ENCODE results near the gene DDX23.

Gene DDX23

DNA sequence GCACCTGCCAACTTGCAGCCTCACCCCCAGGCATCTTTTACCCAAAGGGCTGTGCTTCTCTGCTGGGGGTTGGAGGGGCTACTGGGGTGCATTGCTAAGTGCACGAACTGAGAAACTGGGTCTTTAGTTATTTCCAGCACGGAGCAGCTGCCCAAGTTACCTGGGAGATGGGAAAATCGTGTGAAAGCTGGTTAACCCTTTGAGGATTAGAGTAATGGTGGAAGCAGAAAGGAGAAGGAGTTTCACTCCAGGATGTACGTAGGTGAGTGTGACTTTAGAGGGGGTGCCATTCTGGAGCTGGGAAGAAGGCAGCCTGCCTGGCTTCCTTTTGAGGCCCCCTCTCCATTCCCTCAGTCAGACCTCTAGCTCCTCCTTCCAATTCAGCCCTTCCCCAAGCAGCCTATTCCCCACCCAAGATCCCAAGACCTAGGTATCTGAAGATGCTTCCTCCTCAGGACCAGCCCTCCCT lies 62.1 kb downstream of the DDX23 start:
- TF ChIP-seq, protein P1, sequence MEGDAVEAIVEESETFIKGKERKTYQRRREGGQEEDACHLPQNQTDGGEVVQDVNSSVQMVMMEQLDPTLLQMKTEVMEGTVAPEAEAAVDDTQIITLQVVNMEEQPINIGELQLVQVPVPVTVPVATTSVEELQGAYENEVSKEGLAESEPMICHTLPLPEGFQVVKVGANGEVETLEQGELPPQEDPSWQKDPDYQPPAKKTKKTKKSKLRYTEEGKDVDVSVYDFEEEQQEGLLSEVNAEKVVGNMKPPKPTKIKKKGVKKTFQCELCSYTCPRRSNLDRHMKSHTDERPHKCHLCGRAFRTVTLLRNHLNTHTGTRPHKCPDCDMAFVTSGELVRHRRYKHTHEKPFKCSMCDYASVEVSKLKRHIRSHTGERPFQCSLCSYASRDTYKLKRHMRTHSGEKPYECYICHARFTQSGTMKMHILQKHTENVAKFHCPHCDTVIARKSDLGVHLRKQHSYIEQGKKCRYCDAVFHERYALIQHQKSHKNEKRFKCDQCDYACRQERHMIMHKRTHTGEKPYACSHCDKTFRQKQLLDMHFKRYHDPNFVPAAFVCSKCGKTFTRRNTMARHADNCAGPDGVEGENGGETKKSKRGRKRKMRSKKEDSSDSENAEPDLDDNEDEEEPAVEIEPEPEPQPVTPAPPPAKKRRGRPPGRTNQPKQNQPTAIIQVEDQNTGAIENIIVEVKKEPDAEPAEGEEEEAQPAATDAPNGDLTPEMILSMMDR (IDR thresholded peaks at IDR 0.05; ENCODE audit: insufficient read depth, low read depth, low read length, missing control alignments): no peak
- peak overlapping the region; percentile 67 for H3K4me3 ChIP-seq (ENCODE audit: low read length)
- no peak for DNase-seq (ENCODE audit: low read depth)

DNA sequence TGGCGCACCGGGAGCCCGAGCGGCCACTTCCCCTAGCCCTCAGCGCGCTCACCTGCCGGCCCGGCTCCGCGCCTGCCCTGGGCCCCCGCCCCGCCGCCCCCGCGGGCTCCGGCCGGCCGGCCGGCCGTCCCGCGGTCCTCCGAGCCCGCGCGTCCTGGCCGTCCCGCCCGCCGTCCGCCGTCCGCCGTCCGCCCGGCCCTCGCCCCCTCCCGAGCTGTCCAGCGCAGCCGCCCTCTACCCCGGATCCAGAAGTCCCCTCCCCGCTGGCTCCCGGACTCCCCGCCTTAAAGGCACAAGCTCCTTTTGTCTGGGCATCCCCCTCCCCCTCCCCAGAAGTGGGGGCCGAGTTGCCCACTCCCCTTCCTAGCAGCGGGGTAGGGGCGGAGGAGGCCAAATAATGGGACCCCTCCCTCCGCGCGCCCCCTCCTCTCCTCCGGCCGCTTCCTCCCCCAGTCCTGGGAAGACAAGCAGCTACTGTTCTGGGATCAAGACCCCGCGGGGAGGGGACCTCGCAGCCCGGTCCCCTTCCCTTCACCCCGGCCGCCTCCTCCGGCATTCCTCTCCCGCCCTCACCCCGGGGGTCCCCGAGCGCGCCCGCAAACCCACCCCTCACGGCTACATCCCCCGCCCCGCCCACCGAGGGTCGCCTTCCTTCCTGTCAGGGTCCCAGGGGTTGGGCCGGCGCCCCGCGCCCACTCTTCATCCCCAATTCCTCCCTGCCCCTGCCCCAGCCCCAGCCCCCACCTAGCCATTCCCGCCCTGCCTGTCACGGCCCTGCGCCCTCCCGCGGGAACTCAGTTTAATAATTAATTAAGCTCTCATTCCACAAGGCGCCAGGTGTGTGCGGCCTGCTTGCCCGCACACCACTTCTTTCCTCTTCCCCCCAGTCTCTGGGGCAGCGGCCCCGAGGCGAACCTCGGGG lies 62.8 kb downstream of the DDX23 start, which contains the start of gene ADCY6:
Gene ADCY6, minus strand, starts transcription at position 236 of the 922 bp plus-strand sequence. CDS start 5,655 bp downstream, outside the sequence.
- TF ChIP-seq, protein P1 (IDR thresholded peaks at IDR 0.05; ENCODE audit: insufficient read depth, low read depth, low read length, missing control alignments): no peak
- DNase-seq (ENCODE audit: low read depth): peak; percentile 72
- peak within 1 kb of the TSS; percentile 67 for H3K4me3 ChIP-seq (ENCODE audit: low read length)

- no peak for DNase-seq (ENCODE audit: low read depth)
- peak overlapping the region; percentile 67 for H3K4me3 ChIP-seq (ENCODE audit: low read length)
- TF ChIP-seq, protein P1 (IDR thresholded peaks at IDR 0.05; ENCODE audit: insufficient read depth, low read depth, low read length, missing control alignments): no peak
Observed at GRCh38 chr12:48788524-48788853, 63.5 kb downstream of the DDX23 start.

GRCh38 chr12:48787791-48788523 lies 64.0 kb downstream of the DDX23 start:
- no peak for DNase-seq (ENCODE audit: low read depth)
- TF ChIP-seq, protein P1 (IDR thresholded peaks at IDR 0.05; ENCODE audit: insufficient read depth, low read depth, low read length, missing control alignments): no peak
- peak overlapping the region; percentile 67 for H3K4me3 ChIP-seq (ENCODE audit: low read length)

DNA sequence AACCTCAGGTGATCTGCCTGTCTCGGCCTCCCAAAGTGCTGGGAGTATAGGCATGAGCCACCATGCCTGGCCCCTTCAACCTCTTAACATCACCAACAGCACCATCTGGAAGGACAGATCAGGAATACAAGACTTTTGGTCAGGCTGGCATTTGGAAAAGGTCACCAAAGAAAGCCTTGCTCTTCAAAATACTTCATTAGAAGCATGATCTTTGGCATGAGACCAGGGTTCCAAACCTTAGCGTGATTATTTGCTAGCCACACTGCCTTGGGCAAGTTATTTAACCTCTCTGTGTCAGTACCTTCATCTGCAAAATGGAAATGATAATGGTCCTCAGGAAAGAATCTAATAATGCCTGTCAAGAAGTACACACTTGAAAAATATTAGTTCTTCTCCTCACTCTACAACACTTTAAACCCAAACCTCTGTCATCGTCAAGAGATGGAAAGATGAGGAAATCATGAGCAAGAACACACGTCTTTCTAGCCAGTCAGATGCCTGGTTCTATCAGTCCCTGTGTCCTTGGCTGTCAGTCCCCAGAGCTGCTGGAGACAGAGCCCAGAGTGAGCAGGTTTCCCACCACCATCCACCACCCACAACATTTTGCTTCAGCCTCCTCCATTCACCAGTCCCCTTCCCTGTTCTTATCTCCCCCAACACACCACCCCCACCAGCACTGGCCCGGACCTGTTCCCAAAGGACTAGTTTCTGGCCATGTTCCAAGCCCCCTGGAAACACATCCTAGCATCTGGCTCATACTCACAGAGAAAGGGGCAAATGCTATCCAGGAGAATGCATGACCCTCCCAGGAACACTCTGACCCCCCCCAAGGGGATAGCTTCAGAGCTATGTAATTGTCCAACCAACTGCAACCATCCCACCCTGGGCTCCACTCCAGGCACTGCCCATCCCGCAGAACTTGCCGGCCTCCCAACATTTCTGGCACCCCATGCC lies 65.1 kb downstream of the DDX23 start:
- peak overlapping the region; percentile 67 for H3K4me3 ChIP-seq (ENCODE audit: low read length)
- no peak for DNase-seq (ENCODE audit: low read depth)
- TF ChIP-seq, protein P1 (IDR thresholded peaks at IDR 0.05; ENCODE audit: insufficient read depth, low read depth, low read length, missing control alignments): no peak

DNA sequence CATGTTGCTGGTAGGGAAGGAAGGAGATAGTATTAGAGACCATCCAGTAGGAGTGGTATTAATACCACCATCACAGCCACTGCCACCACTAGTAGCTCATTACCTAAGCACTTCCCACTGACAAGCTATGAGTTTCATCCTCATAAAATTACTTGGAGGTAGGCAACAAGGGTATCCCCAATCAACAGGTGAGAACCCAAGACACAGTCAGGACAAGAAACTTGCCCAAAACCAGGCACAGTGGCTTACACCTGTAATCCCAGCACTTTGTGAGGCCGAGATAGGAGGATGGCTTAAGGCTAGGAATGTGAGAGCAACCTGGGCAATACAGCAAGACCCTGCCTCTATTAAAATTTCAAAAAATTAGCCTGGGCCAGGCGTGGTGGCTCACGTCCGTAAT lies 68.5 kb downstream of the DDX23 start:
- DNase-seq (ENCODE audit: low read depth): no peak
- no peak overlapping the region for H3K4me3 ChIP-seq (ENCODE audit: low read length)
- TF ChIP-seq, protein P1 (IDR thresholded peaks at IDR 0.05; ENCODE audit: insufficient read depth, low read depth, low read length, missing control alignments): no peak

All from epithelial cell of esophagus (primary cell).